Body of pancreas (tissue), 4 donors: ENCODE data around the gene GM2A.

Experiments
- POLR2A ChIP-seq, 3 donors: fragments of 450-650 bp; IDR thresholded peaks; one replicate each; pipeline ENCODE4 v1.6.1; 2016; ENCODE audit warnings: antibody characterized with exemption in 3 of 3, mild to moderate bottlenecking in 2 of 3
- TF ChIP-seq, protein P1 (sequence below), 7 experiments: fragments of 450-650 bp in 4 of 7; fragments of 200-600 bp in 3 of 7; sonication (generic) in 3 of 7; IDR thresholded peaks; one replicate each; pipeline ENCODE4 v1.5.1; 2016 to 2019; ENCODE audit warnings: antibody characterized with exemption in 7 of 7

DNA sequence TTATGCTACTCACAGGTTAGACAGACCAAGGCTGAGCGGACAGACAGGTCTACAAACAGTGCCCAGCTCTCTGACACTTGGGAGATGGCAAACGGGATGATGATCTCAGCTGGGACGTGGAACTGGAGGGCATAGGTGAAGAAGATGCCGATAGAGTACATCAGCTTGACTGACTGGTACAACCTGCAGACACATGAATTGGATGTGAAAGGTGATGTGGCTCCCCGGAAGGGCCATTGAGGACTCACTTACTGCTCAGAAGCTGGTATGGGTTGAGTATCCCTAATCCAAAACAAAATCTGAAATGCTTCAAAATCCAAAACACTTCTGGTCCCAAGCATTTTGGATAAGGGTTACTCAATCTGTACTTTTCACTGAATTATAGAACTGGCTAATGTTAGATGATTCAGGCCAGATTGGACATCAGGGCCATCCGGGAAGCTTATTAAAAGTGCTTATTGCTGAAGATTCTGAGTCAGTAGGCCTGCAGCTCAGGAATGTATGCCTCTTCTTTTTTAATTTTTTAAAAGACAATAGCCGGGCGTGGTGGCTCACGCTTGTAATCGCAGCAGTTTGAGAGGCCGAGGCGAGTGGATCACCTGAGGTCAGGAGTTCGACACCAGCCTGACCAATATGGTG lies 28.1 kb downstream of the GM2A start:
- TF ChIP-seq, protein P1, sequence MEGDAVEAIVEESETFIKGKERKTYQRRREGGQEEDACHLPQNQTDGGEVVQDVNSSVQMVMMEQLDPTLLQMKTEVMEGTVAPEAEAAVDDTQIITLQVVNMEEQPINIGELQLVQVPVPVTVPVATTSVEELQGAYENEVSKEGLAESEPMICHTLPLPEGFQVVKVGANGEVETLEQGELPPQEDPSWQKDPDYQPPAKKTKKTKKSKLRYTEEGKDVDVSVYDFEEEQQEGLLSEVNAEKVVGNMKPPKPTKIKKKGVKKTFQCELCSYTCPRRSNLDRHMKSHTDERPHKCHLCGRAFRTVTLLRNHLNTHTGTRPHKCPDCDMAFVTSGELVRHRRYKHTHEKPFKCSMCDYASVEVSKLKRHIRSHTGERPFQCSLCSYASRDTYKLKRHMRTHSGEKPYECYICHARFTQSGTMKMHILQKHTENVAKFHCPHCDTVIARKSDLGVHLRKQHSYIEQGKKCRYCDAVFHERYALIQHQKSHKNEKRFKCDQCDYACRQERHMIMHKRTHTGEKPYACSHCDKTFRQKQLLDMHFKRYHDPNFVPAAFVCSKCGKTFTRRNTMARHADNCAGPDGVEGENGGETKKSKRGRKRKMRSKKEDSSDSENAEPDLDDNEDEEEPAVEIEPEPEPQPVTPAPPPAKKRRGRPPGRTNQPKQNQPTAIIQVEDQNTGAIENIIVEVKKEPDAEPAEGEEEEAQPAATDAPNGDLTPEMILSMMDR (IDR thresholded peaks at IDR 0.05), result no peak
- TF ChIP-seq POLR2A (IDR thresholded peaks at IDR 0.05), result no peak
